Esophagus squamous epithelium (tissue), 4 donors: ENCODE measurements around the gene RNASE7.

Experiments
- CTCF ChIP-seq, 6 experiments: fragments of 450-650 bp in 4 of 6; fragments of 200-600 bp in 2 of 6; sonication (generic) in 2 of 6; IDR thresholded peaks; one replicate each; pipeline ENCODE4 v1.5.1; 2016 to 2019; ENCODE audit warnings: antibody characterized with exemption in 6 of 6, mild to moderate bottlenecking in 4 of 6, moderate library complexity in 4 of 6
- POLR2A ChIP-seq, 4 donors: fragments of 450-650 bp; IDR thresholded peaks; one replicate each; pipeline ENCODE4 v1.6.1; 2017; ENCODE audit warnings: antibody characterized with exemption in 4 of 4, mild to moderate bottlenecking in 4 of 4, moderate library complexity in 3 of 4

GRCh38 chr14:21071225-21072030 is 29.3 kb downstream of the RNASE7 start:
- TF ChIP-seq CTCF (IDR thresholded peaks at IDR 0.05): no peak
- TF ChIP-seq POLR2A (IDR thresholded peaks at IDR 0.05): peak in 1 of 4 donors; percentile 19
